Testis (tissue), 2 donors: ENCODE results near the gene TENM4.

ENCODE experiments used
- CTCF ChIP-seq, 3 experiments: fragments of 450-650 bp in 2 of 3; fragments of 200-600 bp in 1 of 3; sonication (generic) in 1 of 3; IDR thresholded peaks; one replicate each; pipeline ENCODE4 v1.5.1; 2016 to 2019; ENCODE audit warnings: antibody characterized with exemption in 3 of 3, mild to moderate bottlenecking in 2 of 3, moderate library complexity in 1 of 3
- POLR2A ChIP-seq: fragments of 450-650 bp; IDR thresholded peaks from one replicate; pipeline ENCODE4 v1.6.1; 2017; ENCODE audit warnings: antibody characterized with exemption, mild to moderate bottlenecking, moderate library complexity

GRCh38 chr11:79080551-79080950, 360.3 kb downstream of the TENM4 start:
- TF ChIP-seq CTCF (IDR thresholded peaks at IDR 0.05): no peak
- no peak for TF ChIP-seq POLR2A
